ENCODE measurements around the gene MRPL53. TPM values are rescaled to one million over a fixed set of nuclear protein-coding genes. Genes with fewer than 3 reads are reported as not detected.

Gene MRPL53
- 17.1 and 46.9 TPM in 2 replicates for total RNA-seq

GRCh38 chr2:74472086-74472944, at the start of gene MRPL53:
Gene MRPL53 (minus strand): TSS chr2:74472680. CDS start chr2:74472660, 20 bp downstream.

GRCh38 chr2:74514368-74515270, 42.1 kb upstream of the MRPL53 start, which contains the start of gene TLX2:
Gene TLX2 (plus strand): TSS chr2:74514450. CDS start chr2:74514807, 357 bp downstream.

GRCh38 chr2:74507145-74507925, 34.9 kb upstream of the MRPL53 start, which contains the start of gene PCGF1:
Gene PCGF1 (minus strand): TSS chr2:74507695. CDS start chr2:74507668, 27 bp downstream.

GRCh38 chr2:74499267-74499939, 26.9 kb upstream of the MRPL53 start, which contains the start of gene LBX2:
Gene LBX2 (minus strand): TSS chr2:74499603. CDS start chr2:74499537, 66 bp downstream.

GRCh38 chr2:74482801-74483674, 10.6 kb upstream of the MRPL53 start, which contains the start of the genes CCDC142 and TTC31:
Gene CCDC142 (minus strand): TSS chr2:74482998. CDS start chr2:74482837, 161 bp downstream.
Gene TTC31 (plus strand): TSS chr2:74483081. CDS start chr2:74483096, 15 bp downstream.

GRCh38 chr2:74458132-74458937, 14.1 kb downstream of the MRPL53 start, which contains the start of gene WBP1:
Gene WBP1 (plus strand): TSS chr2:74458438. CDS start chr2:74458603, 165 bp downstream.

GRCh38 chr2:74454654-74455511, 17.6 kb downstream of the MRPL53 start, which contains the start of gene INO80B:
Gene INO80B (plus strand): TSS chr2:74455087. CDS start chr2:74455117, 30 bp downstream.

GRCh38 chr2:74441690-74442482, 30.6 kb downstream of the MRPL53 start, which contains the start of gene RTKN:
Gene RTKN (minus strand): TSS chr2:74441937. CDS start chr2:74441816, 121 bp downstream.

Other genes starting within 250 kb of the MRPL53 start
- 0.34 and 1.7 TPM in 2 replicates for gene SLC4A5, start 129.3 kb downstream of the MRPL53 start, total RNA-seq
- gene DCTN1, start 92.4 kb downstream of the MRPL53 start, total RNA-seq, result 83.1 and 101 TPM in 2 replicates
- 1.6 and 4.9 TPM in 2 replicates for gene C2orf81, start 51.1 kb downstream of the MRPL53 start, total RNA-seq
- gene WDR54, start 51.0 kb downstream of the MRPL53 start, total RNA-seq, result 19.8 and 20.9 TPM in 2 replicates
- gene RTKN, start 30.7 kb downstream of the MRPL53 start, total RNA-seq, result 10.4 and 13.9 TPM in 2 replicates
- gene INO80B, start 17.6 kb downstream of the MRPL53 start, total RNA-seq, result 16.6 and 18.4 TPM in 2 replicates
- 46.9 and 49.3 TPM in 2 replicates for gene WBP1, start 14.2 kb downstream of the MRPL53 start, total RNA-seq
- 41.9 and 45.2 TPM in 2 replicates for gene MOGS, start 7.3 kb downstream of the MRPL53 start, total RNA-seq
- 7.0 and 15.5 TPM in 2 replicates for gene CCDC142, start 10.3 kb upstream of the MRPL53 start, total RNA-seq
- 18.9 and 20.7 TPM in 2 replicates for gene TTC31, start 10.4 kb upstream of the MRPL53 start, total RNA-seq
- 3.2 TPM in 2 replicates for gene LBX2, start 26.9 kb upstream of the MRPL53 start, total RNA-seq
- gene PCGF1, start 35.0 kb upstream of the MRPL53 start, total RNA-seq, result 8.9 and 13.4 TPM in 2 replicates
- gene TLX2, start 41.8 kb upstream of the MRPL53 start, total RNA-seq, result not detected in 2 replicates
- not detected in 2 replicates for gene DQX1, start 53.6 kb upstream of the MRPL53 start, total RNA-seq
- gene AUP1, start 57.0 kb upstream of the MRPL53 start, total RNA-seq, result 63.0 and 84.6 TPM in 2 replicates
- 14.9 and 21.3 TPM in 2 replicates for gene HTRA2, start 57.3 kb upstream of the MRPL53 start, total RNA-seq
- 21.8 and 27.0 TPM in 2 replicates for gene LOXL3, start 81.3 kb upstream of the MRPL53 start, total RNA-seq
- gene DOK1, start 82.0 kb upstream of the MRPL53 start, total RNA-seq, result 28.5 and 32.5 TPM in 2 replicates
- gene M1AP, start 175.7 kb upstream of the MRPL53 start, total RNA-seq, result 0.06 TPM in 1 of 2 replicates, not detected in the other
- 3.6 and 4.5 TPM in 2 replicates for gene SEMA4F, start 181.6 kb upstream of the MRPL53 start, total RNA-seq

Measured in cardiac ventricle fibroblast (primary cell).